NCI-H1694 treated with DMSO at 0.1 percent for 48 hours (cell line): ENCODE measurements around the gene RAB11FIP3.
"Not testable (repeated sequence)": the region's sequence is repeated elsewhere in the genome, so short reads cannot be mapped to it uniquely, and the experiment has no call there.

ENCODE experiments used
- DNase-seq: peaks from one replicate; lab custom pipeline; 2025; lab: John Stamatoyannopoulos, UW

RAB11FIP3 gene, protein sequence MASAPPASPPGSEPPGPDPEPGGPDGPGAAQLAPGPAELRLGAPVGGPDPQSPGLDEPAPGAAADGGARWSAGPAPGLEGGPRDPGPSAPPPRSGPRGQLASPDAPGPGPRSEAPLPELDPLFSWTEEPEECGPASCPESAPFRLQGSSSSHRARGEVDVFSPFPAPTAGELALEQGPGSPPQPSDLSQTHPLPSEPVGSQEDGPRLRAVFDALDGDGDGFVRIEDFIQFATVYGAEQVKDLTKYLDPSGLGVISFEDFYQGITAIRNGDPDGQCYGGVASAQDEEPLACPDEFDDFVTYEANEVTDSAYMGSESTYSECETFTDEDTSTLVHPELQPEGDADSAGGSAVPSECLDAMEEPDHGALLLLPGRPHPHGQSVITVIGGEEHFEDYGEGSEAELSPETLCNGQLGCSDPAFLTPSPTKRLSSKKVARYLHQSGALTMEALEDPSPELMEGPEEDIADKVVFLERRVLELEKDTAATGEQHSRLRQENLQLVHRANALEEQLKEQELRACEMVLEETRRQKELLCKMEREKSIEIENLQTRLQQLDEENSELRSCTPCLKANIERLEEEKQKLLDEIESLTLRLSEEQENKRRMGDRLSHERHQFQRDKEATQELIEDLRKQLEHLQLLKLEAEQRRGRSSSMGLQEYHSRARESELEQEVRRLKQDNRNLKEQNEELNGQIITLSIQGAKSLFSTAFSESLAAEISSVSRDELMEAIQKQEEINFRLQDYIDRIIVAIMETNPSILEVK

DNA sequence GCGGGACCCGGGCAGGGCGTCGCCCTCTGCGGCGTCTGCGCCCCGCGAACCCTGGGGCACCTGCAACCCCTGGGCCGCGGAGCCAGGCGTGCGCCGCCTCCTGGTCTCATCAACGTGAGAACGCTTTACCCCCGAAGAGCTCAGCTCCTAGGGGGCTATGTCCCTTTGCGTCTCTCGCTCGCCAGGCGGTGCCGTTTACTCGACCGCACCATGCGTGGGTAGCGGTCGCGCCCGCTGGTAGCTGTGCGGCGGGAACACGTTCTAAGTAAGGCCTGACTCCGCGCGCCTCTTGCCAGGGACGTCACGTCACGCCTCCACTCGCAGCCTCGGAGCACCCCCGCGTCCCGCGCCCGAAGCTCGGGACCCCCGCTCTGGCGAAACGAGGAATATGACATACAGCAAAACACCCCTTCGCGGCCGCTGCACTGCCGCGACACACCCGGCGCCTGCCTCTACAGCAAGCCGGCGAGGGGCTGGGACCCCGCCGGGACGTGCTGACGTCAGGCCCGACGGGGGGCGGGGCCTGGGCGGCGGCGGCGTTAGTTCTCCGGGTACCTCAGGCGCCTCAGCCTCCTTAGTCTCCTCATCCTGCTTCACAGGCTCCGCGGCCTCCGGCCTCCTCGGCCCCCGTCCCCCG lies at the start of gene RAB11FIP3:
RAB11FIP3 (plus strand) TSS at position 568 of the 637 bp plus-strand sequence. CDS start 358 bp downstream, outside the sequence.
- peak; percentile 71 for DNase-seq

DNA sequence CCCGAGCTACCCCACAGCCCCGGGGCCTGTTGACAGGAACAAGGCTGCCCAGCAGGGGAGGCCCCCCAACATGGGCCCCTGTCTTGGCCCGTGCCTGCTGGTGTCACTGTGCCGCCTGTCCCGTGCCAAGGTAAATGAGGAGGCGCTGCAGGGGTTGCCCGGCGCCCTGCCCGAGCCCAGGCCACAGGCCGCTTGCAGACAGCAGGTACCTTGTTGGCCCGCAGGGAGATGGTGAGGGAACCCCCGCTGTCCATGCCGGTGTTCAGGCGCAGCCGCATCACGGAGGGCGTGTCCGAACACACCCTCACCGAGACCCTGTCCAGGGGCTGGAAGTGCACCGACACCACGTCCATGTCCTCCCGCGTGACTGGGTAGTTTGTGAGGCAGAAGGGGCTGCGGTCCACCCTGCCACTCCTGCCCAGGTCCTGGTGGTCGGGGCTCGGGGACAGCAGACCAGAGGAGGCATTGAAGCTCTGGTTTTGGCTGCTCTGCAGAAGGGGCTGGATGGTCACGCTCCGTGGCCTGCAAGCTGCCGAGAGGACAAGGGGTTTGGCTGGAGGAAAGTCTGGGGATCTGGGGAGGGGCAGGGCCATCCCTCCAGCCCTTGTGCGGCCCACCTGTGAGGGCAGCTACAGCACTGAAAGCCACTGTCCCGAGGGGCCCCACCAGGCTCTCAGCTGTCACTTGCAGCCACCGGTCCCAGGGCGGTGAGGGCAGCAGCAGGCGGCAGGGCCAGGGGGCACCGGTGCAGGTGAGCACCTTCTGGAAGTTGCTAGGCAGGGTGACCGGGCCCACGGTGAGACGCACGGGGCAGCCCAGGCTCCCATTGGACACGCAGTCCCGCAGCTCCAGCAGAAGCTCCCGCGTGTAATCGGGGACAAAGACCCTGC lies 49.3 kb upstream of the RAB11FIP3 start:
- DNase-seq = no peak

DNA sequence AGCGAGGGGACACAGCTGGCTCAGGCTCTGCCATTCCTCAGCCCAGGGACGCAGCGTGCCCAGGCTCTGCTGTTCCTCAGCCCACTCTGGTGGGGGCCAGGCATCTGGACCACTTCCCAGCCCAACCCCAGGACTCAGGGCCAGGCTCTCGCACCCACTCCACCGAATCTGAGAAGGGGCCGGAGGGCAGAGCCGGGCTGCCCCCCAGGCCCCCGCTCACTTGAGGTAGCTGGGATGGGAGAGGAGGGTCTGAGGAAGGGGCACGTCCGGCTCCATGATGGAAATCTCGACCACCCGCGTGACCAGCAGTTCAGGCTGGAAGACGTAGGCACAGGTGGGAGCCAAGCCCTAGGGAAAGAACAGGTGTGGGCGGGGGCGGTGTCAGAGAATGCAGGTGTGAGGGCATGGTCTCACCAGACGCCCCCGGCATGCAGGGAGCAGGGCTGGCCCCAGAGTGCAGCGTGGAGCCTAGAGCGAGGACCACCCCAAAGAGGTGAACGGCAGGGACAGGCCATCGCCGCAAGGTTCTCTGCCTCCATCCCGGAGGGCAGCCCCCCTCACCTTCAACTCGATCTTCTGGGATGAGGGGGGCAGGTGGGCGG lies 48.5 kb upstream of the RAB11FIP3 start:
- no peak for DNase-seq

DNA sequence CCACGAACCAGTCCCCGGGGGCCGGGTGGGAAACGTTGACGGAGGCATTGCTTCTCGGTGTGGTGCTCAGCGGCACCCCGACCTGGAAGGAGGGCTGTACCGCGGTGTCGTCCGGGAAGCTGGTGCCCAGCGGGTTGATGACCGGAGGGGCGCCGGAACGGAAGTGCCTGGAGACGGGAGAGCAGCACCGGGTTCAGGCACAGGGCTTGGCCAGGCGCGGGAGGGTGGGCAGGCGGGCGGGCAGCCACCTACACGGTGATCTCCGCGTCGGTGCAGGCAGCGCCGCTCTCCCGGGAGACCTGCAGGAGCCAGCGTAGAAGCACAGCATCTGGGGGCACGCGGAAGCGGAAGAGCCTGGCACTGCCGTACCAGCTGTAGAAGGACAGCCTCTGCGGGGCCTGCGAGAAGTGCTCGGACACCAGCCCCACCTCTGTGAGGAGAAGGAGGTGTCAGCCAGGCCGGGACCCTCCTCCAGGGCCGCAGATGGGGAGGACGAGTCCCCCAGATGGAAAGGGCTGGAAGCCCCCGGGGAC lies 48.0 kb upstream of the RAB11FIP3 start:
- no peak for DNase-seq

DNA sequence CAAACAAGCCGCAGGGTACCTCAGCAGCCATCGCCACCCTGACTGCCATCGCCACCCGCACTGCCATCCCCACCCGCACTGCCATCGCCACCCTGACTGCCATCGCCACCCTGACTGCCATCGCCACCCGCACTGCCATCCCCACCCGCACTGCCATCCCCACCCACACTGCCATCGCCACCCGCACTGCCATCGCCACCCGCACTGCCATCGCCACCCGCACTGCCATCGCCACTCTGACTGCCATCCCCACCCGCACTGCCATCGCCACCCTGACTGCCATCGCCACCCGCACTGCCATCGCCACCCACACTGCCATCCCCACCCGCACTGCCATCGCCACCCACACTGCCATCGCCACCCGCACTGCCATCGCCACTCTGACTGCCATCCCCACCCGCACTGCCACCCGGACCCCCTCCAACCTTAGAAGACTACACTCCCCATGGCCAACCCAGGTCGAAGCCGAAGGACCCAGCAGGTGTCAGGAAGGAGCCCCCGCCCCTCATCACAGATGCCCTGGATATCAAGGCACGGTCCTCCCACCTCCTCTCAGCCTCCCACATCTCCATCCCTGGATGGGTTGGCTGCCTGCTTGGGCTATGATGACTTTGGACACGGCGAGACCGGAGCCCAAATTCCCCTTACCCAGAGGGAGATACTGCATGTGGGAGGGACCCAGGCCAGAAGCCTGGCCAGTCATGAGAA lies 47.2 kb upstream of the RAB11FIP3 start:
- not testable (repeated sequence) for DNase-seq

DNA sequence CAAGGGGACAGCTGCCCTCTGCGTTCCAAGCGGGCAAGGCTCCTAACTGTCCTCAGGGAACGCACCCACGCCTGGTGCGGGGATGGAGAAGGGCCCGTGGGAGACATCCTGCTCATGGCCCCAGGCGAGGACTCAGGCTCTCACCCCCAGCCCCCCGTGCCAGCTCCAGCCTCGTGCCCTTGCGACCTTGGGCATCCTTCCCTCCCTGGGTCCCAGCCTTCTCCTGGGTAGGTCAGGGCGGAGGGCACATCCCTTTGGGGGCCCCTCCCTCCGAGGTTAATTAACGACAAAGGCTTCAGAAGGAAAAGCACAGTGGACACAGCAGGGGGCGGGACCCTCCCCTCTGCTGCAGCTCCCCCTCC lies 46.6 kb upstream of the RAB11FIP3 start:
- no peak for DNase-seq

DNA sequence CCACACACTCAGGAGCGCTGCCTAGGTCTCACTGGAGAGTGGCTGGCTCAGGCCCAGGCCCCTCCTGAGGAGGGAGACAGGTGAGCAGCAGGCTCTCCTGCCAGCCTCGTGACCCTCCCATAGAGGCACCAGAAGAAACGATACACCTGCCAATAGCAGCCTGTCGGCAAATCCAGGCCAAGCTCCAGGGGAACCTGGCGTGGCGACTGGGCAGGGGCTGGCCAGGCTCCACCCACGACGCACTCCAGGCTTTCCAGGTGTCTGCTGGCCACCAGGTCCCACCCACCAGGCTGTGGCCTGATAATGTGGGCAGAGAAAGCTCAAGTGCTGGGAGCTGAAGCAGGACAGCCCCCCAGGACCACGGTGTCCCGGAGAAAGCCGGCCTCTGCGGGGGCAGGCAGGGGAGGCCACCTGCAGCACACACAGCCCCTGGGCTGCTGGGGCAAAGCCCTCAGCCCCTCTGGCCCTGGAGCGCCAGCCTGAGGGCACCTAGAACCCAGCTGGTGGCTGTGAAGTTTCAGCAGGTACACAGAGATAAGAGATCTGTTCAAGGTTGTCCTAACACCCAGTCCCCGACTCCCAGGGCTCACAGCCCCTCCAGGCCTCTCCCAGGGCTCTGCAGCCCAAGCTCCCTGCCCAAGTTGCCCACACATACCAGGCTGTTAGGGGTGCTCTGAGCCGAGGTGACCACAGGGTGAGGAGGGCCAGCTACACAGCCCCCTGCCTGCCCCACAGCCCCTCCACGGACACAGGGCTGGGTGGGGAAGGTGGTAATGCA lies 46.1 kb upstream of the RAB11FIP3 start:
- DNase-seq = no peak

DNA sequence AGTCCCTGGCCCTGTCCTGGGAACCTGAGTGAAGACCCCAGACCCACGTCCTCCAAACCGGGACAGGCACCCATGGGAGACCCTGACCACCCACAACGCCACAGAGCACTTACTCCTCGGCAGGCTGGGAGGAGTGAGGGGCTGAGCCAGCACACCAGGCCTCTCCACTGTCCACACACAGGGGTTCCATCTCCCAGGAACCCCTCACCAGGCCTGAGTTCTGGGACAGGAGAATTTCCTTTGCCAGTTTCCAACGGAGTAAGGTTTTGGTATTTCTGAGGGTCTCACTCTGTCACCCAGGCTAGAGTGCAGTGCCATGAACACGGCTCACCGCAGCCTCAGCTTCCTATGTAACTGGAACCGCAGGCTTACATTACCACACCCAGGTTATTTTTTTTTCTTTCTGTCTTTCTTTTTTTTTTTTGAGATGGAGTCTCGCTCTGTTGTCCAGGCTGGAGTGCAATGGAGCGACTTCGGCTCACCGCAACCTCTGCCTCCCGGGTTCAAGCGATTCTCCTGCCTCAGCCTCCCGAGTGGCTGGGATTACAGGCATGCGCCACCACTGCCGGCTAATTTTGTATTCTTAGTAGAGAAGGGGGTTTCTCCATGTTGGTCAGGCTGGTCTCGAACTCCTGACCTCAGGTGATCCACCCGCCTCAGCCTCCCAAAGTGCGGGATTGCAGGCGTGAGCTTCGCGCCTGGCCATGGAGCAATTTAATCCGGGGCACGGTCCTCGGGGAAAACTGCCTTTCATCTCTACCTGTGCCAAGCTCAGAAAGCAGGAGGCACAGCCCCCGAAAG lies 45.3 kb upstream of the RAB11FIP3 start:
- no peak for DNase-seq

DNA sequence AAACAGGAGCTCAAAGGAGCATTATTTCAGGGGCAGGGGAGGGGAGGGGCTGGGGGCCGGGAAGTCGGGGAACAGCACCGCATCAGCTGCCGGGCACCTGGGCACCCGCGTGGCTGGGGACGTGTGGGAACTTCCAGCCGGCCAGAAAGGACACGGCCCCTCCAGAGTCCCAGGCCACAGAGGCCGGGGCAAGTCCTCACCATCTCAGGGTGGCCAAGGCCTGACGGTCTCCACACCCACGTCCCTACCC lies 44.8 kb upstream of the RAB11FIP3 start:
- DNase-seq = no peak

DNA sequence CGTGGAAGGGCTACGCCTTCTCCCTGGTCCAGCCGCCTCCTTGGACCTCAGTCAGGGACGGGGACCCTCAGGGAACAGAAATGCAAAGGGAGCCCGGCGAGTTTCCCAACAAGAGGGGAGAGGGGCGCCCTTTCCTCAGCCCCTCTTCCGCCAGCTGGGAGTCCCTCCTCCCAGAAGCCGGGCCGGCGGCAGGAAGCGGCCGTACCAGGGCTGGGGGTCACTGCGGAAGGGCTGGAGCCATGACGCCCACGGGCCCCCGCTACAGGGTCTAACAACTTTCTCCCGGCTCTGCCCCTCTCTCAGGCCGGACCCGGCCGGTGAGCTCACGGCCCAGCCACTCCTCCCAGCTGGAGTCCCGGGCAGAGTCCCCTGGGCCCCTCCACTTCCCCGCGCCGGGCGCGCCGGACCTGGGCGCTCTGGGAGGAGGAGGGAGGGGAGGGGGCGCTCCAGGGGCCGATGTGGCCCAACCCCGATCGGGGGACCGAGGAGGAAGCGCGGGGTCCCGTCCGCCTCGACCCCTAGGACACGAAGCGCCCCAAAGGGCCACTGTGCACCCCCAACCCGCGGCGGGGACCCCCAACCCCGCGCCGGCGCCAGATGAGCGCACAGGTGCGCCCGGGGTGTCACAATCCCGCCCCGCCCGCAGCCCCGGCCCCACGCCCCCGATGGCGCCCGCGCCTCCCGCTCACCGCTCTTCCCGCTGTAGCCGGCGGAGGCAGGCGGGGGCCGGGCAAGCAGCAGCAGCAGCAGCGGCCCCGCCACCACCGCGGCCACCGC lies 44.2 kb upstream of the RAB11FIP3 start:
- no peak for DNase-seq

DNA sequence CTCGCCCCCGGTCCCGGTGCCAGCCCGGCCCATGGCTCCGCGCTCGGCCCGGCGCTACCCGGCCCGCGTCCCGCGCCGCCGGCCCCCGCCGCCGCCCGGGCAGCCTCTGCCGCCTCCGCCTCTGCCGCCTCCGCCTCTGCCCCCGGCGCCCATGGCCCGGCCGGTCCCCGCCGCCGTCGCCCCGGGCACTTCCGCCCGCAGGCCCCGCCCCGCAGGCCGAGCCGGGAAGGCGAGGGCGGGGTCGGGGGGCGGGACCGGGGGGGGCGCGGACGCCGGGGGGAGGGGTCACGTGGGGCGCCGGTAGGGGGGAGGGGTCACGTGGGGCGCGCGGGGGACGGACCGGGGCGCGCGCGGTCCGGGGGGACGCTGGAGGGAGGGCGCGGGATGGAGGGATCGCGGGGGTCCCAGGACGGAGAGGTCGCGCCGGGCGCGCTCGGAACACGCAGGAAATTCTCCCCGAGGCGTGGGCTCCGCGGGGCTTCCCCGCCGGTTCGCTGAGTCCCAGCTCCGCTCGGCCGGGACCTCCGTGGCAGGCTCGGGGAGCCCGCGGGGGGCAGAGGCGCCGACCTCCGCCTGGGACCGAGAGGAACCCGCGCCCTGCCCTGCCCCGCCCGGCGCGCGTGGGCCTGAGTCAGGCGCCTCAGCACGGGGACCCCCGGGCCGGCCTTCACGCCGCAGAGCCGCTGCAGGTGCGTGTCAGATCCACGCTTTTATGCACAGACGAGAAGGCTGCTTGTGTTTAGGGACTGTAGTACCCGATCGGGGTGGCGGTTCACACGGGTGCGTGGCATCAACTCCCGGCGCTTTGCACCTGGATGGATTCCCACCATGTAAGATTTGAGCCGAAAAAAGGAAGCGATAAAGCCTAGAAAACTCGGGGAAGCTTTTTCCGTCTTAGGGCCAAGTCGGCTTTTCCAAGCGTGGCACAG lies 43.4 kb upstream of the RAB11FIP3 start, which contains the start of gene PGAP6:
PGAP6 (minus strand) TSS at position 190 of the 929 bp plus-strand sequence; CDS start at position 33, 157 bp downstream.
- no peak for DNase-seq

DNA sequence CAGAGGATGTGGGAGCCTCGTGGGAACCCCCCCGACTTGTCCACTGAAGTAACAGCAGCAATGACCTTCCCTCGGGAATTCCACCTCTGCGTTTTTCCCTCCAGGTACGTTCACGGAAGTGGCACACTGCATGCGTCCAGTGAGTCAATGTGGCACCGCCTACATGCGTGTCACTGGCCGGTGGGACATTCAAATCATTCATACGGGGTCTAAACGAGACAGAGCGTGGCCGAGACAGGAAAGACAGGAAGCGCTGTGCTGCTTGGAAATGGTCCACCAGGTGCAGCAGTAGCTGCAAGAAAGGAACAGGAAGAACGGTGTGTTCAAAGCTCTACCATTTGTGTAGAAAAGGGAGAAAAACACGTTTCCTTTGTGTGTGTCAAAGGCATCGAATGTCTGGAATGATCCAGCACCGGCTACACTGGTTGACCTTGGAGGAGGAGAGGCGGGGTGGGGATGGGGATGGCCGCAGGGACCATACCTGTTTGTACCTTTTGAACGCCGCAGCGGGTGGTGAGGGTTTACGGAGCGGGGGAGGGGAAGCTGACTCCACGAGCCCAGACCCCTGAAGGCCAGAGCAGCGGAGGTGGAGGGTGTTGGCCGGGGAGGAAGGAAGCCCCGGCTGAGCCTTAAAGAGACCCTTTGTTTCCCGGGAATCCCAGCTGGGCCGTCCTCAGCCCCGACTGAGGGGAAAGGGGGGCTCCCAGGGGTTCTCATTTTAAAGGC lies 42.0 kb upstream of the RAB11FIP3 start:
- DNase-seq = no peak

DNA sequence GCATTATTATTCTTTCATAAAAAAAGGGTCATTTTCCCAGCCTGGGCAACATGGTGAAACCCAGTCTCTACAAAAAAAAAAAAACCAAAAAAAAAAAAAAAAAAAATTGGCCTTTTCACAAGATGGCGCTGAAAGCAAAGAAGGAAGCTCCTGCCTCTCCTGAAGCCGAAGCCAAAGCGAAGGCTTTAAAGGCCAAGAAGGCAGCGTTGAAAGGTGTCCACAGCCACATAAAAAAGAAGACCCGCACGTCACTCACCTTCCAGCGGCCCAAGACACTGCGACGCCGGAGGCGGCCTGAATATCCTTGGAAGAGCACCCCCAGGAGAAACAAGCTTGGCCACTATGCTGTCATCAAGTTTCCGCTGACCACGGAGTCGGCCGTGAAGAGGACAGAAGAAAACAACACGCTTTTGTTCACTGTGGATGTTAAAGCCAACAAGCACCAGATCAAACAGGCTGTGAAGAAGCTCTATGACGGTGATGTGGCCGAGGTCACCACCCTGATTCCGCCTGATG lies 38.8 kb upstream of the RAB11FIP3 start:
- DNase-seq = no peak

DNA sequence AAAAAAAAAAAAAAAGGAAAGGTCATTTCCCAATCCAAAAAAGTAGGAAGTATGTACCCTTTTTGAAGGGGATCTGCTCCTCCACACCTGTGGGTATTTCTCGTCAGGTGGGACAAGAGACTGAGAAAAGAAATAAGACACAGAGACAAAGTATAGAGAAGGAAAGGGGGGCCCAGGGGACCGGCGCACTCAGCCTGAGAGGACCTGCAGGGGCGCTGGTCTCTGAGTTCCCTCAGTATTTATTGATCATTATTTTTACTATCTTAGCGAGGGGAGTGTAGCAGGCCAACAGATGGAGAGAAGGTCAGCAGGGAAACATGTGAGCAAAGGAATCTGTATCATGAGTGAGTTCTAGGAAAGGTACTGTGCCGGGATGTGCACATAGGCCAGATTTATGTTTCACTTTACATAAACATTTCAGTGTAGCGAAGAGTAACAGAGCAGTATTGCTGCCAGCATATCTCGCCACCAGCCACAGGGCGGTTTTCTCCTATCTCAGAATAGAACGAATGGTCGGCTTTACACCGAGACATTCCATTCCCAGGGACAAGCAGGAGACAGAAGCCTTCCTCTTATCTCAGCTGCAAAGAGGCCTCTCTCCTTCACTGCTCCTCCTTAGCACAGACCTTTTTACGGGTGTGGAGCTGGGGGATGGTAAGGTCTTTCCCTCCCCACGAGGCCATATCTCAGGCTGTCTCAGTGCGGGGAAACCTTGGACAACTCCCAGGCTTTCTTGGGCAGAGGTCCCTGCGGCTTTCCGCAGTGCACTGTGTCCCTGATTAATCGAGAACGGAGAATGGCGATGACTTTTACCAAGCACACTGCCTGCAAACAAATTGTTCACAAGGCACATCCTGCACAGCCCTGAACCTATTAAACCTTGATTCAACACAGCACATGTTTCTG lies 37.4 kb upstream of the RAB11FIP3 start:
- not testable (repeated sequence) for DNase-seq

DNA sequence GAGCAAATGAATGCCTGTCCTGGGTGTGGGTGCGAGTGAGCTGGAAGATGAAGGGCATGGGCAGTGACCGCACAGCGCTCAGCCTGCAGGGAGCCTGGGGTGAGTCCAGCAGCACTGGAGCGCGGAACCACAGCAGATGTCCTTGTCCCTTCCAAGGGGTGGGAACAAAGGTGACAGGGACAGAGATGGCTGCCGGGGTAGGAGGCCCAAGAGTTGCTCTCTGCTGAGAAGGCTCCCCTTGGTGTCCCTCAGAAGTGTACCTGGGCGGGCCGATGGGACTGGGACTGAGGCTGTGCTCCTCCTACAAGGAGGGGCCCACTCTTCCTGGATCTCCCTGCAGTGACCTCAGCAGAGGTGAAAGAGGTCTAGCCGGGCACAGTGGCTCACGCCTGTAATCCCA lies 36.1 kb upstream of the RAB11FIP3 start:
- DNase-seq = no peak
